Fibroblast of skin of right quadriceps (primary cell): Measurements from ENCODE around the gene MYO7B.
A peak's percentile ranks its signal among the peaks of the same experiment; 100 is the strongest.
"Not testable (repeated sequence)": the region's sequence is repeated elsewhere in the genome, so short reads cannot be mapped to it uniquely, and the experiment has no call there.

Experiments used
- DNase-seq: peaks from one replicate; pipeline ENCODE4 v3.0.0-alpha.2; 2013

Gene MYO7B

DNA sequence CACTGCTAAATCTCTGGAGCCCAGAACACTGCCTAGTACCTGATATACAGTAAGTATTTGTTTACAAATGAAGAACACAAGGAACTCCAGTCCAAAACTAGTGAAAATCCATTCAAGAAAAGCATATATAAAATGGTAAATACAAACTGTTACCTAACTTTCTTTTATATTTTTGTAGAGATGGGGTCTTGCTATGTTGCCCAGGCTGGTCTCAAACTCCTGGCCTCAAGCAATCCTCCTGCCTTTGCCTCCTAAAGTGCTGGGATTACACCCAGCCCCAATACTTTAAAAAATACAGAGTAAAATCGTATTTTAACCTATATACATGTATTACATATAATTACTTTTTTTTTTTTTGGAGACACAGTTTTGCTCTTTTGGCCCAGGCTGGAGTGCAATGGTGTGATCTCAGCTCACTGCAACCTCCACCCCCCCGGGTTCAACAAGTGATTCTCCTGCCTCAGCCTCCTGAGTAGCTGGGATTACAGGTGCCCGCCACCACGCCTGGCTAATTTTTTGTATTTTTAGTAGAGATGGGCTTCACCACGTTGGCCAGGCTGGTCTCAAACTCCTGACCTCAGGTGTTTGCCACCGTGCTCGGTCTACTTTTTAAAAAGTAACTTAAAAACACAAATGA, 11.2 kb upstream of the MYO7B start:
- not testable (repeated sequence) for DNase-seq

DNA sequence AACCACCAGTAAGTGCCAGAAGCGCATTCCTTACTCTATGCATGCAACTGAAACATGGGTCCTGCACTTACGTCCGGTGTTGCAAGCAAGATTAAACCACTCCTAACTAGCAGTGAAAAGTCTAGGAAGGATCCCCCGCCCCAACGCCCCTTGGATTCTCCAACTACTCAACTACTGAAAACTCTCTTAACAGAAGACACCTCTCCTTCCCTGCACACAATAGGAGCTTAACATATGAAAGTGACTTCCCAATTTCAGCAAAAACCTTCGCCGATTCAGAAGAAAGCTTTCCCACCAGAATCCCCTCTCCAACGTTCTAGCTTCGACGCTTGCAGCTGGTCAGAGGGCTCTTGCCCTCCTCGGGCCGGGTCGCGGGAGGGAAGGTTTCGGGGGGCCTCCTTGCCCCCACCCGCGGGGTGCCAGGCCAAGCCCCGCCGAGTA, 9.8 kb upstream of the MYO7B start:
- DNase-seq: peak; percentile 42

DNA sequence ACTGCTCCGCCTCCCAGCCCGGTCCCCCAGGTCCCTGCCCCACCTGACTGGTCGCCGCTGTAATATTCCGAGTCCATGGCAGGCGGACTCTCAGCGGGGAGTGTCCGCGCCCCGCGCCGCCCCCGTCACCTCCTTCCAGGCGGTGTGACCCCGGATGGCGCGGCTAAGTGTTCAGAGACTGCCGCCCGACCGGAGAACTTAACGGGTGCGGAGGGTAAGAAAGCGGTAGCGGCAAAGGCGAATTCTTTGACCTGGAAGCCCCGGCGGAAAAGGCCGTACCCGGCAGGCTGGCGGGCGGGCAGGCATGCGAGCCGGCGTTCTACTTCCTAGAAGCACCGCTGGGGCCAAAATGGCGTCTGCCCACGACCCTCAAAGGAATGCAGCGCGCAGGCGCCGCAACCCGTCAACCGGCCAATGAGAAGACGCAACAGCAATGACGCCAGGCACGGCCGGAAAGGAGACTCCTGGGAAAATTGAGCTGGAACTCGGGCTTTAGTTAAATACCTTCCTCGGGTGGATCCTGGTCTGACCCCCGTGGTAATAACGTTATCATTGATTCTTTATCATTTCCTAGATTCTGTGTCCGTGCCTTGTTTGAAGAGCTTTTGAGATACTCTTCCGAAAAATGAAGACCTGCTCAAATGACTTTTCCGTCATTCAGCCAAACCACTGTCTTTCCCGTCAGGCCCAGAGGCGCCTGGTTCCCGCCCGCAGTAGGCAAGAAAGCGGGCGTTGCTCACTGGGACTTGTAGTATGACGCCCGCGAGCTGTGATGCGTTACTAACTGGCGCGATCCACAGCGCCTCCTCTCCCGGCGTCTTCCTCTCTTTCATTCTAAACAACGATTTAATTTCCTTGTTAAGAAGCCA, 9.1 kb upstream of the MYO7B start, which contains the start of gene IWS1:
Gene IWS1, minus strand, starts transcription at position 358 of the 869 bp plus-strand sequence. Its CDS starts 281 bp downstream, at position 77.
- DNase-seq: peak; percentile 96

DNA sequence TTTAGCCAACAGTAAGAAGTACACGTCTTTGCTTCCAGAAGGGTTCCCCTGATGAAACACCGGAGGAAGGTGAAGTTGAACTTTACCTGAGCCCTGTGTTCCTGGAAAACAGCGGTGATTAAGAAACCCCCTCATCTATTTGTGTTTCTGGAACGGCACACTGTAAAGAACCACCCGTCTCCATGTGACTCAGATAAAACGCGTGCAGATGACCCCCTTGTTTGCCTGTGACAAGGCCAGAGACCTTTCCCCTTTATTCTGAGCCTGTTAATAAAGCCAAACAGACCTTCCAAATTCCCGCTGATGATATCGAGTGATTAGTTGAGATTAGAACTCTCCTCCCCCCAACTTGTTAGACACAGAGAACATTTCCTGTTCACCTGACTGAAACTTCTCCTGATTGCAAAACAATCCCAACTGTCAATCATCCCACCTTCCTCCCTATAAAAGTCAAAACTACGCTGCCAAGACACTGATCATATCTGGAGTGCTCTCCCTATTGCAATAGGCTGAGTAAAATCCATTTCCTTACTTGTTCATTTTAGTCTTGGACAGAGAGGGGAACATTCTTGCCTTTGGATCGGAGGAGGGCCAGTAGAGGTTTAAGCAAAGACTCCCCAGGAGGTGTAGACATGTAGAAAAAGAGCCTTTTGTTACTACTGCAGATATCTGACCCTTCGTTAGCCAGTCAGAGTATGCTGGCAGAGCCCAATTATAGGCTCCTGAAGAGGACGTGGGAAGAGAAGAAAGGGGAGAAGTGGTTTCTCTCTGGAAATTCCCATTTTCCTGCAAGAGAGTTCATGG, 8.3 kb upstream of the MYO7B start:
- DNase-seq: no peak

DNA sequence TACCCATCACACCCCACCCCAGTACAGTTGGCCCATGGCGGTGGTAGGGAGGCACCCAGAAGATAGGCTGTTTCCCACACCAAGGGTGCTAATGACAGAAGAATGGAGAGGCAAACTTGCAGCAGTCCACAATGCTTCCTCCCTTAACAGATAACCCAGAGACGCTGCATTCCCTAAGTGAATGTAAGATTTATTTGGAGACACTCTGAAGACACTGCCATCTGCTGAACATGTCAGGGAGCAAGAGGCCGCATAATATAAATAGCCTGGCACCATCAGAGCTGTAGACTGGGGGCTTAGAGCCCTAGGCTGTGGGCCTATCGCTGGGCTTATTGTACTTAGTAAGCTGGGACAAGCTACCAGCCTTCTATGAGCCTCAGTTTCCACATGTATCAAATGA, 7.0 kb upstream of the MYO7B start:
- DNase-seq: no peak

DNA sequence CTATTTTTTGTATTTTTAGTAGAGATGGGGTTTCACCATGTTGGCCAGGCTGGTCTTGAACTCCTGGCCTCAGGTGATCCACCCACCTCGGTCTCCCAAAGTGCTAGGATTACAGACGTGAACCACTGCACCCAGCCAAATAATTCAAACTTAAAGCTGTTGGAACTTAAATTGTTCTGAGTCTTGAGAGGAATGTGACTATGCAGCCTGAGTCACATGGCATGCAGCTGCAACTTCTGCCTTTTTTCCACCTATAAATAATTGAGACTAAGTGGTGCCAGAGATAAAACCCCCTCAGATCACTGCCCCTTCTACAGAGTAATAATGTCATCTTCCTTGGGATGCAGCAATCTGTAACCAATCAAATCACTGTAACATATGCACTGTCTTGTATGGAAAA, 6.1 kb upstream of the MYO7B start:
- not testable (repeated sequence) for DNase-seq

DNA sequence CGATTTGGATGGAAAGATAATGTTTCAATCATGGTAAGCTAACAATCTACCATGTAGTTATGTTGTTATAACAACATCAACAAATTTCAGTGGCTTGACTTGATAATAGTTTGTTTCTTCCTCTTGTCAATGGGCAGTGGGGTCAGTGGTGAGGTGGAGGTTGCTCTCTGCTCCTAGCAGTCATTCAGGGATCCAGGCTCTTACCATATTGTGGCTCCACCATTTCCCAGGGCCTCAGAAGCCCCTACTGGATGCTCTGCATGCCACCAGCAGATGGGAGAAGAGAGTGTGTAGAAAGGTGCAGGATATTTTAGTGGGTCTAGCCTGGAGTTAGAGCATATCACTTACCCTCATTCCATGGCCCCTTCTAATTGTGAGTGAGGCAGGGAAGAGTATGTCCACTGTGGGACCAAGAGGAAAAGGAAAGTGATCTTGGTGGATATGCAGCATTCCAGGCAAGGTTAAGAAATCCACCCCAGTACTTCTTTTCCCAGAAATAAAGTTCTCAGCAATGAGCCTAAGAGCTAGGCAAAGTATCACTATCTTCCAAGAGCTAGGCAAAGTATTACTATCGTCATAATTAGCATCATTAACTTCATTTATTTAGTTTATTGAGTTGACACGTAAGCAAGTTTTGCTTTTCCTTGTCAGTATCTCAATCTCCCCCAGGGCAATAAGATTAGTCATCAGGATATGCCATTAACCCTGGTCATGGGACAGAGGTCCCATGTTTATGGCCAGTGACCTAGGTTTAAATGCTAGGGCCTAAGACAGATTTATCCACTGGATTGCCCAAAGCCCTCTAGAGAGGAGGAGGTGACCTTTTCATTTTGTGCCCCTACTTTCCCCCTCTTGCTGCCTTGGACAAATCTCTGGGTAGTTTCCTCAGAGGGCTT, 5.0 kb upstream of the MYO7B start:
- DNase-seq: no peak

DNA sequence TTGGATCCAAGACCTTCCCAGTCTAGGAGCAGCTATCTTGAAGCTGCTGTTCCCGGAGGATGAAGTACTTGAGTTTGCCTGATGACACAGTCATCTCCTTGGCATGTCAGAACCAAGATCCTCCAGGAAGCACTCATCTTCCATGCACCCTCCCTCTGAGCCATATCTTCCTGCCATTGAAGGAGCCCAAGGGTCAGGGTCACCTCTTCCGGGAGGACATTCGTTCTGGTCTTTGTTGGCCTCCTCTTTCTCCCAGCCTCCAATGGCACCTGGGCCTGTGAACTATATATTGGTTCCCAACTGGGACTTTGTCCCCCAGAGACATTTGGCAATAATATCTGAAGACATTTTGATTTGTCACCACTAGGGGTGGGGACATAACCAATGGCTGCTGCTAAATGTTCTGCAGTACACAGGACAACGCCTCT, 4.2 kb upstream of the MYO7B start:
- no peak for DNase-seq

DNA sequence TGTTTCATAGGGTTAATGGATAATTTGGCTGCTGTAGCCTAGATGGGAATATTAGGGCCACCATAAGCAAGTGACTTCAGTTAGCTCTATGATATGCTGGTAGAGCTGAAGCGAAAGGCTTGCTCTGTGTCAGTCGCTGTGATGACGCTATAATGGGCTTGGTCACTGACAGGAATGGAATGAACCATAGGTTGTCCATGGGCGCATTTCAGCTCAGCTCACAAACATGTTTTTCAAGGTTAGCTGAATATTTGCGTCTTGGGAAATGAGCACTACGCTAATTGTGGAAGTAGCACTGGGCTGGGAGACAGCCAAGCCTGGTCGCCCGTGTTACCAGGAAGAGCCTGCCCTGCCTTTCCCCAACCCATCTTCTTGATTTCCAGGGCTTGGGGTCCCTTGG, 3.2 kb upstream of the MYO7B start:
- no peak for DNase-seq

DNA sequence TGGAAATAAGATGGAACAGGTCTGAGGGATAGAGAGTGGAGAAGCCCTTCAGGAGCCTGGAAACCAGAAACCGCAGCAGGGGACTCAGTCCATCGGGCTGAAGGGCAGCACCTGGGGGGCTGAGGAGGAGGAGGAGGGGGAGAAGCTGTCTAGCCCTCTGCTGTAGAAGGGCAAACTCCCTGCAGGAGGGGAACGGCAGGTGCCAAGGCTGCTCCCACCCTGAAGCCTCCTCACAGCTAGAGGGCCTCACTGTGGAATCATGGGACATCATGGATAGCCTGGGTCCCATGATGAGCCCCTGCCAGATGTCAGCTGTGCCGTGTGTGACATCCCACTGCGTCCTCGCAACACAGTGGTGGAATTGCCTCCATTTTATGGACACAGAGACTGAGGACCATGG, 435 bp downstream of the MYO7B start:
- no peak for DNase-seq

DNA sequence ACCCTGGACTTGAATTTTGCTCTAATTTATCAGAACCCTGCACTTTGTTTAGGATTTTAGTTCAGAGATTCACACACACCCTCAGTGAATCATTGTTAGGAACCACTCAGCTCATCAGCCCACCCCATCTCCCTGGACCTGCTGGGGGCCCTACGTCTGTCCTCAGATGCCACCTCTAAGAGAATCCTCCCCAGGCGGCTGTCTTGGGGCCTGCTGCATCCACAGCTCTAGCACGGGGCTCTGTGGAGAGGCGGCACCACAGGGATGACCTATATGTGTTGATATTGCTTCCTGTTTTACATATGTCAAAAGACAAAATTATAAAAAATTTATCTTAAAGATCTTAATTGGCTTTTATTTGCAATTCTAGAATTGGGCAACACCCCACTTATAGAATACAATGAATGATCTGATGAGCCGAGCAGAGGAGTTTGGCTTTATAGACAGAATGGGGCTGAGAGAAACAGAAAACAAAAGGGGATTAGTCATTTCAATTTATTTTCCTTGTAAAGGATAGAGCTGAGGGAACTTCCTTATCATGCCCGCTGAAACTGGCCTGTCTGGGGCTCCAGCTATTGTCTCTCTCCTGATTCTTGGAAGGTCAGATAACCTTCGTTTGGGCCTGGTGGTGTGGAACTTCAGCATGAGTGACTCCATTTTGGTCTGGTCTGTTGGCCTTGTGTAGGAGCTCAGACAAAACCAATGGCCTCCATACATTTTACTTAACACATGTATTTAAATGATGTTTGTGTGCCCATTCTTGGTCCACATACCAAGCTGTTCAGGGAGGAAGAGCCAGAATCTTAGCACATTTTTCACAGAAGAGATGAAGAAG, 1.4 kb downstream of the MYO7B start:
- no peak for DNase-seq

DNA sequence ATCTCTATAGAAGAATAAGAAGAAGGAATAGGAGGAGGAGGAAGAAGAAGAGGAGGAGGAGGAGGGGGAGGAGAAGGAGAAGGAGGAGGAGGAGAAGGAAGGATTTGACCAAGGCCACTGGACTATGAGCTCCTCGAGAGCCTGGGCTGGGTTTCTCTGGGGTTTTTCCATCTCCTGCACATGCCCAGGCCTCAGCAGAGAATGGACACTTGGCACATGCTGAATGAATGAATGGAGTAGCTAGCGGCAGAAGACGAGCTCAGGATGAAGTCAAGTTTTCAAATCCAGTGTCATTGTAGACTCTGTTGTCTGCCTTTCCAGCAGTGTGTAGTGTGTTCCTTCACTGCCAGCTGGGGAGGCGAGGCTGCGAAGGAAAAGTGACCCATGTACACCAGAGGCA, 2.2 kb downstream of the MYO7B start:
- DNase-seq: no peak

DNA sequence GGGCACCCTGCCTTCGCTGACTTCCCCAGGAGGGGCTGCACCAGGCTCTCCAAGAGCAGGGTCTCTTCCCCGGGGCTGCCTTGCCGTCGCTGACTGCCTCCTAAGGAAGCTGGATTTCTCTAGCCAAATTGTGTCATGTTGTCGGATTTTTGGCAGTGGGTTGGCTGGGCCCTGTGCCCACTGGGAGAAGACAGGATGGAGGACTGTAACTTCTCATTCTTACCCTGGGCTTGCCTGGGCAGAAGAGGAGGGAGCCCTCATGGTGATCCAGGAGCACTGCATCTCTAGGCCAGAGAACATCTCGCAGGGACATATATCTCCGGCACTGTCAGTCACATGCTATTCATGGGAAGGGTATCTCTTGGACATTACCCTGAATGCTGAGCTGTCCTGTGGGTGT, 6.3 kb downstream of the MYO7B start:
- DNase-seq: no peak

DNA sequence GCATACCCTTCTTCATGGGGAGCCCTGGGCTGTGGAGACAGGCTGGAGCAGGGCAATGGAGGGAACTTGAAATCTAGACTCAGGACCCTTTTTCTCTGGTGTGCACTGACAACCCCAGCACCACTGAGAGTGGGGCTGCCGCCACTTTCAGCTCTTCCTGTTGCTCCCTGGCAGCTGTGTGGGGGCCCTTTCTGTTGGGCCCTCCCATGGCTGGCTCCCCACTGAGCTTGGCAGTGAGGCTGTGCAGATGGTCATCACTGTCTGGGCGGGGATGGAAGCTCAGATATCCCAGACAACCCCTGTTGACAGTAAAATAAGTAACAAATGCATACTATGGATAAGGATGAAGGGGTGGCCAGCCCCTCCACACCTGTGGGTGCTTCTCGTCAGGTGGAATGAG, 6.7 kb downstream of the MYO7B start:
- no peak for DNase-seq

DNA sequence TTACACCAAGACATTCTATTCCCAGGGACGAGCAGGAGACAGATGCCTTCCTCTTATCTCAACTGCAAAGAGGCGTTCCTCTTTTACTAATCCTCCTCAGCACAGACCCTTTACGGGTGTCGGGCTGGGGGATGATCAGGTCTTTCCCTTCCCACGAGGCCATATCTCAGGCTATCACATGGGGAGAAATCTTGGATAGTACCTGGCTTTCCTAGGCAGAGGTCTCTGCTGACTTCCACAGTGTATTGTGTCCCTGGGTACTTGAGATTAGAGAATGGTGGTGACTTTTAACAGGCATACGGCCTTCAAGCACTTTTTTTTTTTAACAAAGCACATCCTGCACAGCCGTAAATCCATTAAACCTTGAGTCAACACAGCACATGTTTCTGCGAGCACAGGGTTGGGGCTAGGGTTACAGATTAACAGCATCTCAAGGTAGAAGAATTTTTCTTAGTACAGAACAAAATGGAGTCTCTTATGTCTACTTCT, 7.6 kb downstream of the MYO7B start:
- DNase-seq: not testable (repeated sequence)

DNA sequence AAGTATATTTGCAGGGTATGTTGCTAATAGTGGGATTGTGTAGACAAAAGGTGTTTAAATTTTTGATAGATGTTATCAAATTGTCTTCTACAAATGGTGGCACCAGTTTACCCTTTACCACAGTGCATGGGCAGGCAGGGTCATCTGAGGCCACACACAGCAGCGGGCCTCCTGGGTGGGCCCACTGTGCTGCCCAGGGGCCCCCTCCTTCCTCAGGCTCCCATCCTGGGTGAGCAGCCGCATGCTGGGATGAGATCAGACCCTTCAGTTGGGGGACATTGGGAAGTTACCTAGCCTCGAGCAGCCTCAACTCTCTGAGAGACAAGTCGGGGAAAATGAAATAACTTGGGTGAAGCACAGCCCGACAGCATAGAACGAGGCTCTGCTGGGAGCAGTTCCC, 9.7 kb downstream of the MYO7B start:
- no peak for DNase-seq

DNA sequence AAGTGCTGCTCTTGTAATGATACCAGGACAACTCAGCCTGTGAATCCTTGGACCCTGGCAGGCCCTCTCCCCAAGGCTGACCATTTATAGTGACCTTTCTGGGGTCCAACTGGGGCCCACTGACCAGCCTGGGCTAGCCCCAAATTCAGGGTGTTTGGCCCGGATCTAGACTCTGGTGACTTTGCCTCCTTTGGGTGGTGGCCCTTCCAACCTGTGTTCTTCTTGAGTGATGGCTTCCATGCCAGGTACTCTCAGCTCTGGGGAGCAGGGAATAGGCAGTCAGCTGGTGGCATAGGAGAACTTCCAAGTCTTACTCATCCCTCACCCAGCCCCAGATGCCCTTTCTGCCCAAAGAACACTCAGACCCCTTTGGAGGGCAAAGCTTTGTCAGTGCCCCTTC, 10.3 kb downstream of the MYO7B start:
- no peak for DNase-seq

DNA sequence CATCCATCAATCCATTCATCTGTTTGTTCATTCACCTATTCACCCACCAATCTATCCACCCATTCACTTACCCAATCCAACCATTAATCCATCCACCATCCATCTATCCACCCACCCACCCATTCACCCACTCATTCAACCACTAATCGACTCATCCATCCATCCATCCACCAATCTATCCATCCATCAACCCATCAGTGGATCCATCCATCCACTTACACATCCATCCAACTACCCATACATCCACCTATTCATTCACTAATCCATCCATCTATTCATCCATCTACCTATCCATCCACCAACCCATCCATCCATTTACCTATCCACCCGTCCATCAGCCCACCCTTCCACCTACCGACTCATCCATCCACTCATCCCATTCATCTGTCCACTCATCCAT, 11.3 kb downstream of the MYO7B start:
- no peak for DNase-seq

DNA sequence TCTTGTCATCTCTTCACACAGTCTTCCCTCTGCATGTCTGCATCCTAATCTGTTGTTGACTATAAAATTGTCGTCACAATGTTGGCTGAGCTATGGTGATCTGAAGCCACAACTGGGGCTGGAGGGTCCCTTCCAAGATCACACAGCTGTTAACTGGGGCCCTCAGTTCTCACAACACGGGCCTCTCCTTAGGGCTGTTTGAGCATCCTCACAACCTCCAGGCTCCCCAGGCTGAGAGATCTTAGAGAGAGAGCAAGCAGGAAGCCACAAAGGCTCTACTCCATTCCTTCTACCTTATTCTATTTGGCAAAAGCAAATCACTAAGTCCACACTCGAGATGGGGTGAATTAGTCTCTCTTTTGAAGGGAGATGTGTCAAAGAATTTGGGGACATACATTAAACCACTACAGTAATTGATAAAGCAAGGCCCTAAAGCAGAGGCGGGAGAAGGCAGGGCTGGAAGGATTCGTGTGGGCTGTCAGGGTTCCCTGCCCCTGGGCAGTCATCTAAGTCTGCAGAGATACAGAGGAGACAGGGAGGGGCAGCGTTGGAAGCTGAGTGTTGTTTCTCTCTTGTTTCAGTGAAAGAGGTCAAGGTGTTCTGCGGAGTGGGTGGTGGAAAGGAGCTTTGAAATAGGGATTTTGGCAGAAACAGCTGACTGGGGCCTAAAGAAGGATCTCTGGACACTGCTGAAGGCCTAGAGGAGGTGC, 15.9 kb downstream of the MYO7B start:
- DNase-seq: no peak

DNA sequence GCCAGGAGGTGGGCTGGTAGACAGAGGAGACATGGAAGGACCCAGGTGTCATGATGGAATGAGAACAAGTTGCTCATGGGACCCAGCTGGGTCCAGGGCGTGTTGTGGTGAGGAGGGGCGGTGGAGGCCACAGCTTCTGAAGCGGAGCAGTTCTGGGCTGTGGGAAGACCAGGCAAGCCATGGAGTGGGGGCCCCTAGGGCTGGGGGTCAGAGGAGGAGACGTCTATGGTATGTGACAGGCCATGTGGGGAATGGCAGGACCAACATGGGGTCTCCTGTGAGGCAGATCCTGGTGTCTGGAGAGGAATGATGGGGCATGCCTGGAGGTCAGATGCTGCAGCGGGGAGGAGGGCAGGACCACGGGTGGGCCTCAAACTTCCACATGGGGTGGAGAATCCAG, 16.9 kb downstream of the MYO7B start:
- DNase-seq: no peak

DNA sequence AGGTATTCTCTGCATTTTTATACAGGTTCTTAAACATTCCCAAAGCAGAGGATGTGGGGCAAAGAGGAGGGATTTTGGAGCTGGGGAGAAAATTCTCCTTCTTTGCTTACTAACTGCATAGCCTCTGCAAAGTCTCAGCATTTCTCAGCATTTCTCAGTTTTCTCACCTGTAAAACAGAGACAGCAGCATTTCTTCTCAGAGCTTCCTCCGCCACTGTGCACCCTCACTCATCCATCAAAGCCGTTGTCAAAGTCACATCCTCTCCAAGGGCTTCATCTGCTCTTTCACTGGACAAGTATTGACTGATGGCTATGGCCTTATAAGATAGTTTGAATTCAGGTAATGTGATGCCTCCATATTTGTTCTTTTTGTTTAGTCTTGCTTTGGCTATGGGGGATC, 17.4 kb downstream of the MYO7B start:
- no peak for DNase-seq
